ENCODE results near the gene AUTS2. TPM values are rescaled to one million over a fixed set of nuclear protein-coding genes. Genes with fewer than 3 reads are reported as not detected.

Gene AUTS2
- total and polyA plus RNA-seq, 10 of the 15 experiments (the other 5 are each of a cell fraction or from before 2014, with no cell fraction given), result 6.4 to 55.6 (median 21.6) TPM

GRCh38 chr7:69593511-69593910 is 4.8 kb upstream of the AUTS2 start:
- Histone ChIP-seq H3K9ac (ENCODE audit: control insufficient read depth, insufficient read depth, low read length) (no peak overlapping the region), H3K4me1 (ENCODE audit: control insufficient read depth, insufficient read depth, low read length) (peaks cover 3% of the 10 kb centered on the region; the same call in 1 of the 2 replicates), H4K20me1 (ENCODE audit: control insufficient read depth, insufficient read depth) (no peaks in the 10 kb centered on the region), H3K27ac (ENCODE audit: control insufficient read depth, insufficient read depth) (no peak overlapping the region), H3K4me2 (ENCODE audit: control insufficient read depth, insufficient read depth) (no peak overlapping the region), H3K4me3 (no peak overlapping the region), H3K9me3 (replicated peaks; ENCODE audit: control insufficient read depth, insufficient read depth, low read length) (no peaks in the 10 kb centered on the region; the same call in 2 of the 3 replicates), H2AFZ (ENCODE audit: control insufficient read depth, low read depth, low read length) (no peak overlapping the region), H3K79me2 (ENCODE audit: control insufficient read depth, insufficient read depth, low read length) (no peaks in the 10 kb centered on the region), H3K36me3 (ENCODE audit: control insufficient read depth in 2 of 2, insufficient read depth in 2 of 2, low read length in 1 of 2) (no peaks in the 10 kb centered on the region), H3K27me3 (replicated peaks in 1 of 2; ENCODE audit: control insufficient read depth in 2 of 2, insufficient read depth in 2 of 2, low read length in 1 of 2) (no peaks in the 10 kb centered on the region; a peak in 1 of 4 replicates)
- ChIA-PET SMC1A (ENCODE audit: uncharacterized antibody, unreplicated experiment) (interaction anchor here (0.6 to 1.7 kb wide), 8 partner anchors 17 to 453 kb away, joined by 3 to 5 read pairs (median 4); no protein-coding TSS in a partner anchor), CTCF (interaction anchor here (0.9 to 1.4 kb wide), 3 partner anchors 17 to 155 kb away, joined by 3 read pairs; no protein-coding TSS in a partner anchor), RAD21 (ENCODE audit: unreplicated experiment) (no interaction called here), POLR2A (no interaction called here)
- no TSS peak for BruUV-seq (replicated peaks)
- in situ Hi-C loops (cut with MboI) (no loop called here), intact Hi-C loops (cut with micrococcal nuclease; ENCODE audit: unreplicated experiment) (no loop called here)
- WGBS (ENCODE audit: insufficient coverage, insufficient replicate concordance, low lambda C conversion rate, missing lambda C conversion rate), result 46% methylated on average over 2 of the region's 2 CpGs
- DNase-seq (ENCODE audit: low read depth, low spot score) (no peak), FAIRE-seq (no peak), ATAC-seq (no peak)
- no peak for TF ChIP-seq PBX3 (IDR thresholded peaks at IDR 0.05; ENCODE audit: insufficient replicate concordance, low read depth, low read length)
- TF ChIP-seq BACH1 (IDR thresholded peaks at IDR 0.05; ENCODE audit: borderline replicate concordance), result no peak
- no peak for TF ChIP-seq ZBTB11 (CRISPR knock-in tag; IDR thresholded peaks at IDR 0.05)
- no peak for TF ChIP-seq SP1 (IDR thresholded peaks at IDR 0.05; ENCODE audit: low read depth, low read length)
- TF ChIP-seq ATF2 (IDR thresholded peaks at IDR 0.05; ENCODE audit: low read length), result no peak
- no peak for TF ChIP-seq REST (IDR thresholded peaks at IDR 0.05; ENCODE audit: low read depth, low read length)
- no peak for TF ChIP-seq CBFB (IDR thresholded peaks at IDR 0.05; ENCODE audit: low read depth)
- no peak for TF ChIP-seq IRF4 (IDR thresholded peaks at IDR 0.05; ENCODE audit: low read depth, low read length)
- TF ChIP-seq STAT1 (conservative IDR thresholded peaks at IDR 0.05), result no peak
- no peak for TF ChIP-seq USF2 (IDR thresholded peaks at IDR 0.05; ENCODE audit: borderline replicate concordance, low read depth, low read length)
- no peak for TF ChIP-seq CREB1 (IDR thresholded peaks at IDR 0.05; ENCODE audit: low read depth)
- no peak for TF ChIP-seq CBX3 (IDR thresholded peaks at IDR 0.05; ENCODE audit: borderline replicate concordance, low read depth)
- no peak for TF ChIP-seq TARDBP (IDR thresholded peaks at IDR 0.05; ENCODE audit: borderline replicate concordance)
- TF ChIP-seq MAX (IDR thresholded peaks at IDR 0.05; ENCODE audit: low read depth, low read length), result no peak

Measured in GM12878 (cell line).